NCI-H526 treated with DMSO at 0.1 percent for 48 hours (cell line): ENCODE measurements around the gene HLA-DQA1.
A peak's percentile ranks its signal among the peaks of the same experiment; 100 is the strongest.
"Not testable (repeated sequence)": the region's sequence is repeated elsewhere in the genome, so short reads cannot be mapped to it uniquely, and the experiment has no call there.

Experiments
- DNase-seq: peaks from one replicate; lab custom pipeline; 2025; lab: John Stamatoyannopoulos, UW

HLA-DQA1 gene

DNA sequence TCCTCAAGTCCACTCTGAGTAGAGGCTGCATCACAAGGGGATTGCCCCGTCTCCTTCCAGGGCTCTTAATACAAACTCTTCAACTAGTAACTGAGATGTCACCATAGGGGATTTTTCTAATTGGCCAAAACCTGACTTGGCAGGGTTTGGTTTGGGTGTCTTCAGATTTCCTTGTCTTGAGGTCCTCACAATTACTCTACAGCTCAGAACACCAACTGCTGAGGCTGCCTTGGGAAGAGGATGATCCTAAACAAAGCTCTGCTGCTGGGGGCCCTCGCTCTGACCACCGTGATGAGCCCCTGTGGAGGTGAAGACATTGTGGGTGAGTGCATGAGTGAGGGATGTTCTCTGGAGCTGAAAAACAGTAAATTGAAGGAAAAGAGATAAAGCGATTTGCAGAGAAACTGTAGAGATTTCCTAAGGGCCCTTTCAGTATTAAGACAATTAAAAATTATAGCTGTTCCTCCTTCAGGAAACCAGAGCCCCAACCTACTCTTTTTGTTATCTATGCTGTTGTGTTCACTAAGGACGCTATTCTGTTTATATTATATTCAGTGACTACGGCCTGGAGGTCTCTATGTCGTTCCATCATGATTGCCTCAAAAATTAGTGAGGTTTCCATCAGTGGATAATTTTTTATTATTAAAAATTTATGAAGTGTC lies at the start of gene HLA-DQA1:
Gene HLA-DQA1, plus strand, starts transcription at position 188 of the 662 bp plus-strand sequence. Its CDS starts 53 bp downstream, at position 241.
- DNase-seq, result no peak

- DNase-seq, result no peak
Observed at GRCh38 chr6:32588156-32588555, 49.0 kb upstream of the HLA-DQA1 start.

GRCh38 chr6:32589596-32590449 lies 47.4 kb upstream of the HLA-DQA1 start, which contains the start of gene HLA-DRB1:
TSS of gene HLA-DRB1 (minus strand) at chr6:32589848. CDS start at chr6:32589742, 106 bp downstream.
- DNase-seq, result no peak

DNA sequence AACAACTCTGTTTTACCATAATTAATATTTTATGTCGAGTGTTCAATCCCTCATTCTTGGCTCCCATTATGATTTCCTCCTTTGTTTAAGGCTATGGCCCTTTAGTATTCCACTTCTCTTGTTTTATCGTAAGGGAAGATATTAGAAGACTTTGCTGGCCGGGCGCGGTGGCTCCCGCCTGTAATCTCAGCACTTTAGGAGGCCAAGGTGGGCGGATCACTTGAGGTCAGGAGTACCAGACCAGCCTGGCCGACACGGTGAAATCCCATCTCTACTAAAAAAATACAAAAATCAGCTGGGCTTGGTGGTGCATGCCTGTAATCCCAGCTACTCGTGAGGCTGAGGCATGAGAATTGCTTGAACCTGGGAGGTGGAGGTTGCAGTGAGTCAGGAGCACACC lies 46.5 kb upstream of the HLA-DQA1 start:
- DNase-seq, result not testable (repeated sequence)

DNA sequence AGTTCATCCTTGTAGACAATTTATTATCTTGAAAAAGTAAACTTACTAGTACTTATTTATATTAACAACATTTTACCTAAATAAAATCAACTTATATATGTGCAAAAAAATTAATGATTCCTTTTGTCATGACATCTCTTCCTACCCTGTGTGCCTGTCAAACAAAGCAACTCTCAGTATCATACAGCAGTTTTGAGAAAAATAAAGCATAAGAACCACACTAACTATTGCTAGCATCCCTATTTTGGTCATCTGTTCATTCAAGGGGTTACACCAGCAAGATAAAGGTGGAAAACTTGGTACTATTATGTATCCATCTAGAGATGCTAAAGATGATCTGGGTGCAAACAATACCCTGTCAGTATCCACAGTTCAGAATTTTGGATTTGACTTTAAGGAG lies 40.2 kb upstream of the HLA-DQA1 start:
- no peak for DNase-seq

DNA sequence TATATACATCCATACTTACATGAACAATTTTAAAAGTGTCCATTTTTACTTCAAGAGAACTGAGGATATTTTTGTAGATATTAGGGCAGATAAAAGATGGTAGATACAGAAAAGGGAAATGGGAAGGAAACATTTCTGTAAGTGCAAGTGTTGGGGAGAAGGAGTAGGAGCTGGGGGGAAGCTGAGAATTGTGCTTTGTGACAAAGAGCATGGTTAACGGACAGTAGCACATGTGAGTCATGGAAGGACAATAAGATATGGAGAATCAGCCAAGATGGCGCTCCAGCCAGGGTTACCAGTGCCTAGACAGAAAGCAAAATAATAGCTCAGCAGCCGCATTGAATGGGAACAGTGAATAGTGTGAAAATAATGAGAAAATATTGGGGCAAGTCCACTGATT lies 34.8 kb upstream of the HLA-DQA1 start:
- DNase-seq, result no peak

GRCh38 chr6:32603222-32603621 lies 34.0 kb upstream of the HLA-DQA1 start:
- DNase-seq, result no peak

- no peak for DNase-seq
Observed at GRCh38 chr6:32603888-32604287, 33.3 kb upstream of the HLA-DQA1 start.

DNA sequence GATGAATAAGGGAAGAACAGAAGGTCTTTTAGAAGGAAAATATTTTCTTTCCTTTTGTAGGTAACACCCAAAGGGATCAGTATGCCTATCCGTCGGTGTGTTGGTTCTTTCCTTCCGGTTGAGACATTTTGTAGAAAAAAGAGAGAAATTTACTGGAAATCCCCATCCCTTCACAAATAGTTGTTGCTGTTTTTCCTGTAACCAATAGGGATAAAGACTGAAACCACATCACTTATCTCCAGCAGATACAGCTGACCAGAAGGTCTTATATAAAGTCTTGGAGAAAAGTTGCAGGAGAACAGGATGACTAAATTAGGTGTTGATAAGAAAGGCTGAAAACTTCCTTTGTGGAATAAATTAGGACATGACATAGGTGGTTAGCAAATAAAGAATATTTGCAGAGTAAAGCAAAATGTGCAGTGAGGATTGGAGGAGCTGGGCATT lies 32.8 kb upstream of the HLA-DQA1 start:
- no peak for DNase-seq

- DNase-seq, result no peak
Observed at GRCh38 chr6:32607263-32607987, 29.8 kb upstream of the HLA-DQA1 start.

- DNase-seq, result no peak
Observed at GRCh38 chr6:32607988-32608298, 29.3 kb upstream of the HLA-DQA1 start.

GRCh38 chr6:32608362-32608761 lies 28.8 kb upstream of the HLA-DQA1 start:
- DNase-seq, result no peak

DNA sequence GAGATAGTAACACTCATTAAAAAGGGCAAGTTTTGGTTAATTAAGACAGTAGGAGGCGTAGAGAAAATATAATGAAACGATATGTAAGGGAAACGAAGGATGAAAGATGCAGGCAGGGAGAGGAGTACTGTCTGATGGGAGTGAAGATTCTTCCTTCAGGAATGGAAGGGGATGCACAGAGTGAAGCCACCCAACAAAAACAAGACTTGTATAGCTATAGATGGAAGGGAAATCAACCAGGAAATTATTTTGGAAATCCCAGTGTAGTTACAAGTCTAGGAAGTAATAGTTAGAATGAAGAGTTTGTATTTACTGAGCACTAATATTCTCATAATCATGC lies 27.8 kb upstream of the HLA-DQA1 start:
- no peak for DNase-seq

GRCh38 chr6:32609731-32610640 lies 27.2 kb upstream of the HLA-DQA1 start:
- peak; percentile 23 for DNase-seq

DNA sequence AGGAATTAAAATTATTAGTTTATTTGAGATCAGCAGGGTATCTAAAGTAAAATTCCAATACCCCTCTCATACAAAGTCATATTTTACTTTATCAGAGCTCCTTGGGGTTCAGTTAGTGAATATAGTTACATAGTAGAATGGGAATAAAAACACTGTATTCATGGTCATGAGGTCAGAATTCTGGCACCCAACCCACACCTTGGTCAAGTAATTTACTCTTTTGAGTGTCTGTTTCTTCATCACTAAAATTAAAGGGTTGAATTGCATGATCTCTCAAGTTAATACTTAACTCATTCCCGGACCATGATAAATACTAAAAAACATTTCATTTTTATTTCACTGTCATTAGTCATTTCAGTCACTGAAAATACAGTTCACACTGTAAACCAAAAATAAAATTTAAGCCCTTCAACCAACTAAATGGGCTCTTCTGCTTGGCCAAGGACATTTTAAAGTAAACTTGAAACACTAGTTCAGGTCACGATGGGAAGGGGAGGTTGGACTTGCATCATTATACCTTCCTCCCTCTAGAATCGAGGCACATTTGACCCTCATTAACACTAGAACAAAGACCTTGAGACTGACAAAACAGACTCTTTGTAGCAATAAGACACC lies 26.4 kb upstream of the HLA-DQA1 start:
- DNase-seq, result no peak

DNA sequence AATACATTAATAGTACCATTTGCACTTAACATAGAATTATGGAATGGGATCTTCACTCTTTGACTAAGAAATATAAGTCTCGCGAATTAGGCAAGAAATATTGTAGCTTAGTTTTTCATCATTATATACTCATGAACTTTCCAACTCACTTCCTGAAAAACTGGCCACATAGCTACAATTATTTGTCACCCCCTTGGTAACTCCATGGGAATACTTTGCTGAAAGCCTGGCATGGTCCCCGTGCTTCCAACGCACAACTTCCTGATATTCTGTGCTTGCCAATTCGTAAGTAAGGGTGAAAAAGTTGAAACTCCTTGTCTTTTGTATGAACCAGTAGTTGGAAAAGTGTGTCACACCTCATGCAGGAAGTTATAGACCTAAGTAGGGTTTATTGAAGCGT lies 23.7 kb upstream of the HLA-DQA1 start:
- DNase-seq, result no peak

GRCh38 chr6:32614366-32615081 lies 22.7 kb upstream of the HLA-DQA1 start:
- no peak for DNase-seq

GRCh38 chr6:32615885-32616532 lies 21.2 kb upstream of the HLA-DQA1 start:
- DNase-seq, result no peak

GRCh38 chr6:32617751-32618150 lies 19.5 kb upstream of the HLA-DQA1 start:
- DNase-seq, result no peak

DNA sequence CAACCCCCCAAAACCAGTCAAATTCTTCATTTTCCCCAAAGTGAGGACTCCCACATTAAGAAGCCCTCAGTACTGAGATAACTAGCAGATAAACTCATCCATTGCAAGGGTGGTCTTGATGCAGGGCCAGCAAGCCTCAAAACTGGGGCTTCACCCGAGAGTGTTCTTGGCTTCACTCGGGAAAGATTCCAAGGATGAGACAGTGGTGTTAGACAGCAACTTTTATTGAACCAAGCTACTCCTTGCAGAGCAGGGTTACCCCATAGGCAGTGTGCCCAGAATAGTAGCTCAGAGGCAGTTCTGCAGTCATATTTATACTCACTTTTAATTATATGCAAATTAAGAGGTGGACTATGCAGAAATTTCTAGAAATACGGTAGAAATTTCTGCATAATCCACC lies 15.8 kb upstream of the HLA-DQA1 start:
- DNase-seq, result no peak
